Stimulated activated CD8-positive, alpha-beta memory T cell treated with anti-CD3 and anti-CD28 coated beads, Interleukin-15, amount 100 ng/mL, for 48 hours (primary cell): ENCODE results near the gene PAK6.
A peak's percentile ranks its signal among the peaks of the same experiment; 100 is the strongest.

Experiments used
- DNase-seq, 2 donors: peaks; one replicate each; pipeline ENCODE4 v3.0.0-alpha.2; 2020; ENCODE audit warnings: low read depth in 2 of 2

Gene PAK6

GRCh38 chr15:40255033-40255432 is 16.2 kb downstream of the PAK6 start:
- no peak for DNase-seq

GRCh38 chr15:40256638-40257235 is 17.9 kb downstream of the PAK6 start:
- no peak for DNase-seq

- DNase-seq = no peak
Measured at GRCh38 chr15:40257656-40258450, 19.0 kb downstream of the PAK6 start.

GRCh38 chr15:40258544-40258943 is 19.7 kb downstream of the PAK6 start:
- no peak for DNase-seq

GRCh38 chr15:40259021-40259420 is 20.2 kb downstream of the PAK6 start:
- no peak for DNase-seq

GRCh38 chr15:40263024-40263754 is 24.3 kb downstream of the PAK6 start:
- DNase-seq = no peak

GRCh38 chr15:40264321-40265153 is 25.7 kb downstream of the PAK6 start:
- no peak for DNase-seq

- no peak for DNase-seq
Measured at GRCh38 chr15:40265355-40265754, 26.5 kb downstream of the PAK6 start.

- DNase-seq = no peak
Measured at GRCh38 chr15:40265875-40266274, 27.0 kb downstream of the PAK6 start.

- DNase-seq = no peak
Measured at GRCh38 chr15:40266828-40267304, 28.0 kb downstream of the PAK6 start.

- no peak for DNase-seq
Measured at GRCh38 chr15:40267670-40268069, 28.8 kb downstream of the PAK6 start.

- no peak for DNase-seq
Measured at GRCh38 chr15:40269604-40270003, 30.7 kb downstream of the PAK6 start.

- no peak for DNase-seq
Measured at GRCh38 chr15:40270246-40270995, 31.6 kb downstream of the PAK6 start.

- no peak for DNase-seq
Measured at GRCh38 chr15:40271685-40272484, 33.0 kb downstream of the PAK6 start.

- no peak for DNase-seq
Measured at GRCh38 chr15:40272485-40273056, 33.7 kb downstream of the PAK6 start.

- DNase-seq = no peak
Measured at GRCh38 chr15:40273428-40273827, 34.6 kb downstream of the PAK6 start.

- DNase-seq = peak; percentile 68 to 71
Measured at GRCh38 chr15:40274350-40275274, 35.7 kb downstream of the PAK6 start.

- DNase-seq = no peak
Measured at GRCh38 chr15:40275523-40275922, 36.7 kb downstream of the PAK6 start.

- no peak for DNase-seq
Measured at GRCh38 chr15:40275954-40276353, 37.1 kb downstream of the PAK6 start.
